K562 (cell line): ENCODE results near the gene CAMK2D. TPM values are rescaled to one million over a fixed set of nuclear protein-coding genes. Genes with fewer than 3 reads are reported as not detected.

Source experiments
- ATAC-seq: fragments of 200-7000 bp; cut with Tn5 transposase; 3 replicates; pipeline ENCODE4 v1.9.1; 2020; ENCODE audit warnings: moderate library complexity
- BruUV-seq: library from RNA; stranded (reverse); fragments of 400-500 nt; replicated peaks from 2 replicates; lab custom pipeline; 2021; lab: Mats Ljungman, UMichigan
- CTCF ChIA-PET: fragments of 300-600 bp; formaldehyde crosslinking; extraction: SDS; loops from one replicate; lab custom pipeline; 2021; ENCODE audit warnings: low intra/inter-chr PET ratio; lab: Yijun Ruan, JAX
- POLR2A ChIA-PET: fragments of 300-600, 350-650 bp; sonication (Branson Sonifier 250); formaldehyde crosslinking; extraction: SDS; loops from one replicate; lab custom pipeline; 2021; ENCODE audit warnings: antibody characterized with exemption, inconsistent platforms; lab: Yijun Ruan, JAX
- DNase-seq, 4 experiments: peaks; one replicate each; pipeline versions ENCODE4 v3.0.0 to v3.0.0-alpha.2; 2011 to 2018; ENCODE audit warnings: low spot score in 3 of 4, mixed read lengths in 3 of 4; ENCODE audit errors: extremely low read depth in 1 of 4
- FAIRE-seq: peaks from 2 replicates; lab custom pipeline; 2011; peaks lifted over from hg19 to GRCh38; lab: Jason Lieb, UNC
- H2AFZ ChIP-seq: 2 replicates; pipeline ENCODE4 v1.6.0; 2011; ENCODE audit warnings: low read depth, low read length, control low read depth, inconsistent platforms
- H3K27ac ChIP-seq: fragments of 200-600 bp; 3 replicates; pipeline ENCODE4 v1.8.0; 2011; ENCODE audit warnings: low read depth, mild to moderate bottlenecking, control low read depth, inconsistent platforms, low read length, moderate library complexity, mixed read lengths; ENCODE audit errors: extremely low read depth
- H3K27me3 ChIP-seq, 2 experiments: fragments of 300-600 bp in 1 of 2; 2 replicates in 1 of 2; 3 replicates in 1 of 2; pipeline versions ENCODE4 v1.6.0 to v1.8.0; 2011; ENCODE audit warnings: inconsistent platforms in 2 of 2, low read length in 2 of 2, mild to moderate bottlenecking in 1 of 2, mixed read lengths in 1 of 2, moderate library complexity in 1 of 2; ENCODE audit not compliant: control insufficient read depth in 2 of 2, insufficient read depth in 2 of 2
- H3K36me3 ChIP-seq: fragments of 300-600 bp; 3 replicates; pipeline ENCODE4 v1.8.0; 2011; ENCODE audit warnings: mild to moderate bottlenecking, low read length, inconsistent platforms; ENCODE audit not compliant: control insufficient read depth, insufficient read depth
- H3K4me1 ChIP-seq, 2 experiments: fragments of 200-600 bp in 1 of 2; replicated peaks in 1 of 2; 2 replicates in 1 of 2; 3 replicates in 1 of 2; pipeline versions ENCODE4 v1.5.1 to v1.8.0; 2011; ENCODE audit warnings: inconsistent platforms in 2 of 2, low read length in 2 of 2, mild to moderate bottlenecking in 1 of 2, mixed read lengths in 1 of 2, moderate library complexity in 1 of 2; ENCODE audit not compliant: control insufficient read depth in 2 of 2, insufficient read depth in 2 of 2
- H3K4me2 ChIP-seq: 2 replicates; pipeline ENCODE4 v1.6.1; 2011; ENCODE audit warnings: low read length, control low read depth, inconsistent platforms, mixed read lengths; ENCODE audit not compliant: insufficient read depth
- H3K4me3 ChIP-seq: fragments of 200-600 bp; sonication (generic), shearing (Covaris generic); 2 replicates; pipeline ENCODE4 v1.5.1; 2016; ENCODE audit warnings: control low read depth, inconsistent platforms
- H3K79me2 ChIP-seq: fragments of 200-600 bp; 3 replicates; pipeline ENCODE4 v1.8.0; 2011; ENCODE audit warnings: low read length, inconsistent platforms; ENCODE audit not compliant: control insufficient read depth, insufficient read depth
- H3K9ac ChIP-seq, 2 experiments: 2 replicates each; pipeline versions ENCODE4 v1.6.0 to v1.6.1; 2011; ENCODE audit warnings: low read depth in 2 of 2, low read length in 2 of 2, control low read depth in 1 of 2, inconsistent platforms in 1 of 2, mild to moderate bottlenecking in 1 of 2, mixed read lengths in 1 of 2; ENCODE audit not compliant: insufficient read depth in 1 of 2
- H3K9me1 ChIP-seq: one replicate; pipeline ENCODE4 v1.6.0; 2011; ENCODE audit warnings: inconsistent platforms, mild to moderate bottlenecking, low read length, moderate library complexity; ENCODE audit not compliant: control insufficient read depth, insufficient read depth
- H3K9me3 ChIP-seq: replicated peaks from 2 replicates; pipeline ENCODE4 v1.5.1; 2011; ENCODE audit warnings: low read depth, low read length, inconsistent platforms; ENCODE audit not compliant: control insufficient read depth, insufficient read depth
- H4K20me1 ChIP-seq: replicated peaks from 2 replicates; pipeline ENCODE4 v1.6.1; 2011; ENCODE audit warnings: low read length, inconsistent platforms, mixed read lengths; ENCODE audit not compliant: control insufficient read depth, insufficient read depth
- CHD1 ChIP-seq: fragments of 200-600 bp; sonication (generic); IDR thresholded peaks from one replicate; pipeline ENCODE4 v1.6.1; 2012; ENCODE audit warnings: mild to moderate bottlenecking, moderate library complexity, low read length, inconsistent platforms
- CHD2 ChIP-seq: IDR thresholded peaks from 2 replicates; pipeline ENCODE4 v1.6.1; 2011; ENCODE audit warnings: low read depth, low read length
- PRPF4 ChIP-seq: fragments of 200-400 bp; formaldehyde crosslinking; IDR thresholded peaks from one replicate; pipeline ENCODE4 v1.6.1; 2017; ENCODE audit warnings: low read length, low read depth, mild to moderate bottlenecking; ENCODE audit not compliant: insufficient read depth, poor library complexity, severe bottlenecking
- RCOR1 ChIP-seq, 2 experiments: IDR thresholded peaks; 2 replicates each; pipeline ENCODE4 v1.6.1; 2012; ENCODE audit warnings: low read depth in 2 of 2, low read length in 2 of 2, borderline replicate concordance in 1 of 2, improper control_type of control experiment in 1 of 2
- TBP ChIP-seq: optimal IDR thresholded peaks from 2 replicates; pipeline ENCODE3; 2011; ENCODE audit warnings: low read depth, low read length, improper control_type of control experiment
- ZFP1 ChIP-seq: fragments of 450-650 bp; formaldehyde crosslinking; IDR thresholded peaks from 2 replicates; pipeline ENCODE4 v1.4.0; 2020; ENCODE audit warnings: mild to moderate bottlenecking, mixed read lengths
- WGBS: fragments of 100-300 bp; shearing (Covaris generic); methylation state at CpG from one replicate; pipeline ENCODE4 v1.1.6; 2016; ENCODE audit warnings: low coverage, mixed read lengths; ENCODE audit not compliant: insufficient coverage; ENCODE audit errors: missing lambda C conversion rate; 5-methylcytosine and 5-hydroxymethylcytosine counted together
- in situ Hi-C: fragments of 300-500 bp; cut with MboI; formaldehyde crosslinking; loops from 4 replicates; pipeline ENCODE4 v1.15.0; 2018; ENCODE audit warnings: inconsistent platforms, mixed read lengths
- intact Hi-C: fragments of 100-400 bp; cut with micrococcal nuclease; formaldehyde crosslinking; loops from 2 replicates; pipeline ENCODE4 v1.14.2; 2022
- polyA plus RNA-seq, 8 experiments: library from polyadenylated mRNA; depleted of rRNA in 4 of 8; stranded (reverse) in 5 of 8; unstranded in 3 of 8; fragments of >200 nt; fragmentation: Nextera tagmentation in 2 of 8; fragmentation: Illumina TruSeq in 1 of 8; extraction: Ambion mirVana in 2 of 8; extraction: Trizol in 1 of 8; gene quantifications; 2 replicates each; pipeline versions ENCODE4 v1.2.1 to v1.2.3, GENCODE V29; 2011 to 2014; ENCODE audit warnings: inconsistent platforms in 1 of 8, missing spikeins in 1 of 8
- total RNA-seq, 7 experiments: library from RNA; depleted of rRNA in 6 of 7; stranded (reverse); fragments of >200 nt in 6 of 7; fragmentation: Illumina TruSeq in 2 of 7; extraction: Trizol in 2 of 7; gene quantifications; 2 replicates each; pipeline versions ENCODE4 v1.2.1 to v1.2.3, GENCODE V29; 2011 to 2021; ENCODE audit warnings: low replicate concordance in 1 of 7
- TF ChIP-seq, protein P1 (sequence below): sonication (generic); formaldehyde crosslinking; IDR thresholded peaks from 2 replicates; pipeline ENCODE4 v1.8.1; 2022; ENCODE audit warnings: missing genetic modification reagents

CAMK2D gene
- total and polyA plus RNA-seq, 9 of the 15 experiments (the other 6 are each of a cell fraction or from before 2014, with no cell fraction given) = 0.01 to 0.33 (median 0.04) TPM; not detected in 2

DNA sequence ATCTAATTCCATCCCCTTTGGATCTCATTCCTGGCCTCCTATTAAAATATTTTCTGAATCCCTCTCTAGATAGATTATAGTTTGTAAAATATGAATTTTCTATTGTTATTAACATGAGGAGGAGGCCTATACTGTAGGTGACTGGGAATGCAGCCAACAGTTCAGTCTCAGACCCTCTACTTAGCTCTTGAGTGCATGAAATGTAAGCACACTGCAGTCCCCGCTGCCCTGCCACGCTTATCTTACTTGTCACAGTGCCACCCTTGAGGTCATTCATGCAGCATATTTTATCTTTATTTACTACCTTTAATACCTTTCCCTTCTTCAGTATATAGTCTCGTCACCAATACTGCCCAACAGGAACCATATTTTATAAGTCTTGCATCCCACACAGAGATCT lies 151.0 kb downstream of the CAMK2D start (continued):
- TF ChIP-seq CHD2 (no peak), RCOR1 (IDR thresholded peaks at IDR 0.05; ENCODE audit: borderline replicate concordance in 1 of 2, low read depth in 2 of 2, low read length in 2 of 2) (no peak)

DNA sequence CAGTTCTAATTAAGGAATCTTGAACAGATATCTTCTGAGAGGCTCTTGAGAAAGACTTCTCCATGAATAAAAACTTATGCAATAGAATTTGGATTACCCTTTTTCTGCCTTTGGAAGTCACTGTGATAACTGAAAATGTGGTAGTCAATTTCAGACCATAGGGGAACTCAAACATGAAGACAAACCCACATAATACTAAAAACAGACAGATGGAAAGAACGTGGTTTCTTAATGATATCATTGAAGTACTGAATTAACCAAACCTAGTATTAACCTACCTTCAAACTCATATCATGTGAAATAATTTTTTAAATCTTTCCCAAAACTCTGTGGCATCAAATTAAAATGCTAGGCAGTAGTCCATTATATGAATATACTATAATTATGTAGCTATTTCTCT lies 153.5 kb downstream of the CAMK2D start:
- H3K9me1 ChIP-seq = no peaks in the 10 kb centered on the region
- no peaks in the 10 kb centered on the region for H3K79me2 ChIP-seq
- H3K27ac ChIP-seq = no peak overlapping the region
- FAIRE-seq (no peak), DNase-seq (no peak), ATAC-seq (no peak)
- no TSS peak for BruUV-seq
- no peaks in the 10 kb centered on the region; a peak in 1 of 5 replicates for H3K4me1 ChIP-seq
- POLR2A ChIA-PET = no interaction called here
- no peak overlapping the region for H3K4me3 ChIP-seq
- H3K9ac ChIP-seq = no peak overlapping the region
- H4K20me1 ChIP-seq = no peaks in the 10 kb centered on the region
- no peaks in the 10 kb centered on the region for H3K27me3 ChIP-seq
- H3K4me2 ChIP-seq = no peak overlapping the region
- CTCF ChIA-PET = no interaction called here
- WGBS = 26% methylated on average over 1 of the region's 1 CpG
- no peaks in the 10 kb centered on the region for H3K36me3 ChIP-seq
- no peaks in the 10 kb centered on the region for H3K9me3 ChIP-seq
- intact Hi-C loops = no loop called here
- no peak overlapping the region for H2AFZ ChIP-seq
- in situ Hi-C loops = no loop called here
- no peak for TF ChIP-seq ZFP1
- no peak for TF ChIP-seq PRPF4
- no peak for TF ChIP-seq CHD1
- TF ChIP-seq, protein P1, sequence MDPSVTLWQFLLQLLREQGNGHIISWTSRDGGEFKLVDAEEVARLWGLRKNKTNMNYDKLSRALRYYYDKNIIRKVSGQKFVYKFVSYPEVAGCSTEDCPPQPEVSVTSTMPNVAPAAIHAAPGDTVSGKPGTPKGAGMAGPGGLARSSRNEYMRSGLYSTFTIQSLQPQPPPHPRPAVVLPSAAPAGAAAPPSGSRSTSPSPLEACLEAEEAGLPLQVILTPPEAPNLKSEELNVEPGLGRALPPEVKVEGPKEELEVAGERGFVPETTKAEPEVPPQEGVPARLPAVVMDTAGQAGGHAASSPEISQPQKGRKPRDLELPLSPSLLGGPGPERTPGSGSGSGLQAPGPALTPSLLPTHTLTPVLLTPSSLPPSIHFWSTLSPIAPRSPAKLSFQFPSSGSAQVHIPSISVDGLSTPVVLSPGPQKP = no peak
- no peak for TF ChIP-seq TBP
